HCT116 (cell line): ENCODE measurements around the gene DTNB. TPM values are rescaled to one million over a fixed set of nuclear protein-coding genes. Genes with fewer than 3 reads are reported as not detected.

Experiments used
- ATAC-seq: fragments of 200-7000 bp; cut with Tn5 transposase; 2 replicates; pipeline ENCODE4 v1.9.1; 2020; ENCODE audit warnings: mild to moderate bottlenecking, moderate library complexity
- BruUV-seq: library from RNA; stranded (reverse); fragments of 400-500 nt; replicated peaks from 2 replicates; lab custom pipeline; 2021; lab: Mats Ljungman, UMichigan
- CTCF ChIA-PET: fragments of 300-600 bp; sonication (Branson Sonifier 250); formaldehyde crosslinking; loops from one replicate; lab custom pipeline; 2021; ENCODE audit warnings: antibody characterized with exemption; lab: Charles Lee
- POLR2A ChIA-PET: fragments of 300-600, 350-600 bp; sonication (Branson Sonifier 250); formaldehyde crosslinking; loops from one replicate; lab custom pipeline; 2021; ENCODE audit warnings: antibody characterized with exemption; lab: Charles Lee
- RAD21 ChIA-PET, 2 experiments: fragments of 300-600 bp; sonication (Branson Sonifier 250); formaldehyde crosslinking; loops; one replicate each; lab custom pipeline; 2023; ENCODE audit warnings: low total read pairs in 2 of 2; ENCODE audit not compliant: uncharacterized antibody in 2 of 2, unreplicated experiment in 2 of 2, low non-redundant PET in 1 of 2; lab: Charles Lee
- DNase-seq: peaks from one replicate; pipeline ENCODE4 v3.0.0-alpha.2; 2010; ENCODE audit warnings: low read depth, low spot score
- H2AFZ ChIP-seq: fragments of 200-600 bp; shearing (Covaris generic), sonication (generic); 2 replicates; pipeline ENCODE4 v1.6.1; 2017; ENCODE audit warnings: low read depth, mixed run types, mixed read lengths, antibody characterized with exemption, low read length; ENCODE audit not compliant: poor library complexity, severe bottlenecking
- H3K27ac ChIP-seq: 2 replicates; pipeline ENCODE4 v1.5.1; 2012; ENCODE audit warnings: low read depth, low read length
- H3K27me3 ChIP-seq: fragments of 200-600 bp; sonication (generic); 2 replicates; pipeline ENCODE4 v1.6.1; 2016; ENCODE audit warnings: mixed run types, low read length, mixed read lengths; ENCODE audit not compliant: insufficient read depth
- H3K36me3 ChIP-seq, 2 experiments: fragments of 200-500 bp in 1 of 2; fragments of 200-600 bp in 1 of 2; sonication (Bioruptor generic) in 1 of 2; sonication (generic) in 1 of 2; 2 replicates each; pipeline versions ENCODE4 v1.5.1 to v1.6.1; 2014 to 2016; ENCODE audit warnings: low read length in 2 of 2, inconsistent platforms in 1 of 2, mixed read lengths in 1 of 2, mixed run types in 1 of 2; ENCODE audit not compliant: insufficient read depth in 2 of 2, control insufficient read depth in 1 of 2
- H3K4me1 ChIP-seq, 2 experiments: fragments of 200-600 bp in 1 of 2; sonication (generic) in 1 of 2; 2 replicates each; pipeline versions ENCODE4 v1.5.1 to v1.6.1; 2012 to 2017; ENCODE audit warnings: low read length in 2 of 2, inconsistent platforms in 1 of 2, mild to moderate bottlenecking in 1 of 2, mixed read lengths in 1 of 2, mixed run types in 1 of 2, moderate library complexity in 1 of 2; ENCODE audit not compliant: insufficient read depth in 2 of 2, control insufficient read depth in 1 of 2
- H3K4me2 ChIP-seq: fragments of 200-600 bp; sonication (generic); 2 replicates; pipeline ENCODE4 v1.6.1; 2017; ENCODE audit warnings: mixed run types, low read length, mixed read lengths
- H3K4me3 ChIP-seq, 2 experiments: fragments of 200-600 bp in 1 of 2; sonication (generic) in 1 of 2; replicated peaks in 1 of 2; 2 replicates each; pipeline ENCODE4 v1.5.1; 2011 to 2016; ENCODE audit warnings: low read length in 2 of 2, control low read depth in 1 of 2, low read depth in 1 of 2, mild to moderate bottlenecking in 1 of 2, mixed read lengths in 1 of 2, mixed run types in 1 of 2
- H3K79me2 ChIP-seq: fragments of 200-600 bp; sonication (generic); 2 replicates; pipeline ENCODE4 v1.6.1; 2017; ENCODE audit warnings: mild to moderate bottlenecking, mixed run types, low read length, moderate library complexity, mixed read lengths; ENCODE audit not compliant: insufficient read depth
- H3K9ac ChIP-seq: fragments of 200-600 bp; sonication (generic); 2 replicates; pipeline ENCODE4 v1.6.1; 2016; ENCODE audit warnings: low read length, mixed read lengths
- H3K9me2 ChIP-seq: fragments of 200-600 bp; sonication (generic), shearing (Covaris generic); 2 replicates; pipeline ENCODE4 v1.6.1; 2017; ENCODE audit warnings: mixed run types, mild to moderate bottlenecking, moderate library complexity; ENCODE audit not compliant: insufficient read depth
- H3K9me3 ChIP-seq, 2 experiments: fragments of 200-500 bp in 1 of 2; fragments of 200-600 bp in 1 of 2; sonication (Bioruptor generic) in 1 of 2; sonication (generic) in 1 of 2; 2 replicates each; pipeline ENCODE4 v1.6.1; 2014 to 2017; ENCODE audit warnings: low read length in 2 of 2, mixed read lengths in 2 of 2, inconsistent platforms in 1 of 2, low read depth in 1 of 2, mild to moderate bottlenecking in 1 of 2, mixed run types in 1 of 2, moderate library complexity in 1 of 2; ENCODE audit not compliant: control insufficient read depth in 1 of 2, insufficient read depth in 1 of 2
- H4K20me1 ChIP-seq: fragments of 200-600 bp; sonication (generic), shearing (Covaris generic); 2 replicates; pipeline ENCODE4 v1.6.1; 2017; ENCODE audit warnings: mixed run types, mild to moderate bottlenecking, moderate library complexity; ENCODE audit not compliant: insufficient read depth
- ATF3 ChIP-seq: IDR thresholded peaks from 2 replicates; pipeline ENCODE4 v1.6.1; 2012
- CEBPB ChIP-seq: IDR thresholded peaks from 2 replicates; pipeline ENCODE4 v1.6.1; 2012; ENCODE audit warnings: low read depth
- EGR1 ChIP-seq: IDR thresholded peaks from 2 replicates; pipeline ENCODE4 v1.6.1; 2012; ENCODE audit warnings: low read depth
- ELF1 ChIP-seq: IDR thresholded peaks from 2 replicates; pipeline ENCODE4 v1.6.1; 2012; ENCODE audit warnings: low read depth, borderline replicate concordance
- EZH2 ChIP-seq: fragments of 200-600 bp; sonication (generic); IDR thresholded peaks from 2 replicates; pipeline ENCODE4 v1.6.1; 2017; ENCODE audit warnings: antibody characterized with exemption, mixed run types
- JUND ChIP-seq: IDR thresholded peaks from 2 replicates; pipeline ENCODE4 v1.6.1; 2012
- POLR2AphosphoS5 ChIP-seq: IDR thresholded peaks from 2 replicates; pipeline ENCODE4 v1.6.1; 2011; ENCODE audit warnings: mild to moderate bottlenecking, low read depth, low read length, moderate library complexity
- RAD21 ChIP-seq: IDR thresholded peaks from 2 replicates; pipeline ENCODE4 v1.6.1; 2012; ENCODE audit warnings: low read depth, mild to moderate bottlenecking
- SP1 ChIP-seq: IDR thresholded peaks from 2 replicates; pipeline ENCODE4 v1.6.1; 2012; ENCODE audit warnings: low read depth
- YY1 ChIP-seq: IDR thresholded peaks from 2 replicates; pipeline ENCODE4 v1.6.1; 2011; ENCODE audit warnings: low read length, low read depth, moderate library complexity, mild to moderate bottlenecking; ENCODE audit not compliant: insufficient replicate concordance; ENCODE audit errors: extremely low read depth
- ZFX ChIP-seq: fragments of 450-650 bp; IDR thresholded peaks from 2 replicates; pipeline ENCODE4 v1.6.1; 2017
- ZNF274 ChIP-seq: fragments of 200-500 bp; sonication (Bioruptor generic); IDR thresholded peaks from 2 replicates; pipeline ENCODE4 v1.6.1; 2014; ENCODE audit warnings: mild to moderate bottlenecking, low read depth, low read length, inconsistent platforms
- intact Hi-C: fragments of 100-400 bp; cut with micrococcal nuclease; formaldehyde crosslinking; loops from 2 replicates; pipeline ENCODE4 v1.10.0; 2022
- total RNA-seq: library from RNA; stranded (reverse); gene quantifications from one replicate; pipeline ENCODE4 v1.2.1, GENCODE V29; 2021; ENCODE audit not compliant: unreplicated experiment
- TF ChIP-seq, protein P1 (sequence below): IDR thresholded peaks from 2 replicates; pipeline ENCODE4 v1.6.1; 2012
- TF ChIP-seq, protein P2 (sequence below), 3 experiments: fragments of 200-600 bp in 1 of 3; sonication (generic) in 1 of 3; IDR thresholded peaks in 2 of 3; conservative IDR thresholded peaks in 1 of 3; 2 replicates each; pipeline ENCODE4 v1.5.1; 2012 to 2017; ENCODE audit warnings: low read depth in 2 of 3, low read length in 2 of 3, antibody characterized with exemption in 1 of 3, borderline replicate concordance in 1 of 3, control low read depth in 1 of 3, mild to moderate bottlenecking in 1 of 3, mixed read lengths in 1 of 3, mixed run types in 1 of 3, moderate library complexity in 1 of 3; ENCODE audit not compliant: insufficient read depth in 1 of 3
- TF ChIP-seq, protein P3 (sequence below): IDR thresholded peaks from 2 replicates; pipeline ENCODE4 v1.6.1; 2011; ENCODE audit warnings: mild to moderate bottlenecking, low read length, moderate library complexity; ENCODE audit not compliant: insufficient replicate concordance; ENCODE audit errors: extremely low read depth

DTNB gene
- total RNA-seq, 1 experiment from 2014 or later, result 30.2 TPM

DNA sequence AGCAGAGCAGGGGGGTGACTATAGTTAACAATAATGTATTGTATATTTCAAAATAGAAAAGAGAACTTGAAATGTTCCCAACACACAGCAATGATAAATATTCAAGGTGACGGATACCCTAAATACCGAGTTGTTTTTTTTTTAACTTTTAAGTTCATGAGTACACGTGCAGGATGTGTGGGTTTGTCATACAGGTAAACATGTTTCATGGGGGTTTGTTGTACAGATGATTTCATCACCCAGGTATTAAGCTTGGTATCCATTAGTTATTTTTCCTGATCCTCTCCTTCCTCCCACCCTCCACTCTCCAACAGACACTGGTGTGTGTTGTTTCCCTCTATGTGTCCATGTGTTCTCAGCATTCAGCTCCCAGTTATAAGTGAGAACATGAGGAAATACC lies 167.2 kb downstream of the DTNB start:
- H3K4me1 ChIP-seq, result no peaks in the 10 kb centered on the region
- no peaks in the 10 kb centered on the region for H3K9me2 ChIP-seq
- DNase-seq, result no peak
- no peaks in the 10 kb centered on the region for H3K27me3 ChIP-seq
- H4K20me1 ChIP-seq, result no peaks in the 10 kb centered on the region
- no peaks in the 10 kb centered on the region for H3K9me3 ChIP-seq
- H3K79me2 ChIP-seq, result no peaks in the 10 kb centered on the region
- H3K9ac ChIP-seq, result no peak overlapping the region
- ATAC-seq, result no peak
- no peaks in the 10 kb centered on the region for H3K36me3 ChIP-seq
- H3K27ac ChIP-seq, result no peak overlapping the region
- CTCF ChIA-PET, result no interaction called here
- POLR2A ChIA-PET, result no interaction called here
- H3K4me2 ChIP-seq, result no peak overlapping the region
- intact Hi-C loops, result no loop called here
- no peak overlapping the region for H3K4me3 ChIP-seq
- H2AFZ ChIP-seq, result no peak overlapping the region
- BruUV-seq, result no TSS peak
- RAD21 ChIA-PET, result no interaction called here
- TF ChIP-seq JUND (no peak), CEBPB (no peak)

- BruUV-seq, result no TSS peak
- H3K4me3 ChIP-seq, result no peak overlapping the region
- H3K4me2 ChIP-seq, result no peak overlapping the region
- H3K9me2 ChIP-seq, result no peaks in the 10 kb centered on the region
- ChIA-PET POLR2A (no interaction called here), CTCF (no interaction called here), RAD21 (no interaction called here)
- no peak overlapping the region for H3K9ac ChIP-seq
- H3K27ac ChIP-seq, result no peak overlapping the region
- no peaks in the 10 kb centered on the region for H3K27me3 ChIP-seq
- no peaks in the 10 kb centered on the region for H3K9me3 ChIP-seq
- no peaks in the 10 kb centered on the region for H4K20me1 ChIP-seq
- no peak overlapping the region for H2AFZ ChIP-seq
- H3K4me1 ChIP-seq, result no peaks in the 10 kb centered on the region
- H3K79me2 ChIP-seq, result no peaks in the 10 kb centered on the region
- H3K36me3 ChIP-seq, result no peaks in the 10 kb centered on the region
- intact Hi-C loops, result no loop called here
- no peak for DNase-seq
- ATAC-seq, result no peak
- TF ChIP-seq RAD21, result no peak
- TF ChIP-seq ZFX, result no peak
- TF ChIP-seq ELF1, result no peak
- TF ChIP-seq ATF3, result no peak
- no peak for TF ChIP-seq SP1
- no peak for TF ChIP-seq YY1
- TF ChIP-seq, protein P1, sequence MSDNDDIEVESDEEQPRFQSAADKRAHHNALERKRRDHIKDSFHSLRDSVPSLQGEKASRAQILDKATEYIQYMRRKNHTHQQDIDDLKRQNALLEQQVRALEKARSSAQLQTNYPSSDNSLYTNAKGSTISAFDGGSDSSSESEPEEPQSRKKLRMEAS, result no peak
- no peak for TF ChIP-seq EGR1
- TF ChIP-seq, protein P2, sequence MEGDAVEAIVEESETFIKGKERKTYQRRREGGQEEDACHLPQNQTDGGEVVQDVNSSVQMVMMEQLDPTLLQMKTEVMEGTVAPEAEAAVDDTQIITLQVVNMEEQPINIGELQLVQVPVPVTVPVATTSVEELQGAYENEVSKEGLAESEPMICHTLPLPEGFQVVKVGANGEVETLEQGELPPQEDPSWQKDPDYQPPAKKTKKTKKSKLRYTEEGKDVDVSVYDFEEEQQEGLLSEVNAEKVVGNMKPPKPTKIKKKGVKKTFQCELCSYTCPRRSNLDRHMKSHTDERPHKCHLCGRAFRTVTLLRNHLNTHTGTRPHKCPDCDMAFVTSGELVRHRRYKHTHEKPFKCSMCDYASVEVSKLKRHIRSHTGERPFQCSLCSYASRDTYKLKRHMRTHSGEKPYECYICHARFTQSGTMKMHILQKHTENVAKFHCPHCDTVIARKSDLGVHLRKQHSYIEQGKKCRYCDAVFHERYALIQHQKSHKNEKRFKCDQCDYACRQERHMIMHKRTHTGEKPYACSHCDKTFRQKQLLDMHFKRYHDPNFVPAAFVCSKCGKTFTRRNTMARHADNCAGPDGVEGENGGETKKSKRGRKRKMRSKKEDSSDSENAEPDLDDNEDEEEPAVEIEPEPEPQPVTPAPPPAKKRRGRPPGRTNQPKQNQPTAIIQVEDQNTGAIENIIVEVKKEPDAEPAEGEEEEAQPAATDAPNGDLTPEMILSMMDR (IDR thresholded peaks at IDR 0.05 in 2 of 3, conservative IDR thresholded peaks at IDR 0.05 in 1 of 3; ENCODE audit: borderline replicate concordance in 1 of 3, insufficient read depth in 1 of 3, low read depth in 2 of 3, low read length in 2 of 3), result no peak
- no peak for TF ChIP-seq EZH2
- TF ChIP-seq, protein P3, sequence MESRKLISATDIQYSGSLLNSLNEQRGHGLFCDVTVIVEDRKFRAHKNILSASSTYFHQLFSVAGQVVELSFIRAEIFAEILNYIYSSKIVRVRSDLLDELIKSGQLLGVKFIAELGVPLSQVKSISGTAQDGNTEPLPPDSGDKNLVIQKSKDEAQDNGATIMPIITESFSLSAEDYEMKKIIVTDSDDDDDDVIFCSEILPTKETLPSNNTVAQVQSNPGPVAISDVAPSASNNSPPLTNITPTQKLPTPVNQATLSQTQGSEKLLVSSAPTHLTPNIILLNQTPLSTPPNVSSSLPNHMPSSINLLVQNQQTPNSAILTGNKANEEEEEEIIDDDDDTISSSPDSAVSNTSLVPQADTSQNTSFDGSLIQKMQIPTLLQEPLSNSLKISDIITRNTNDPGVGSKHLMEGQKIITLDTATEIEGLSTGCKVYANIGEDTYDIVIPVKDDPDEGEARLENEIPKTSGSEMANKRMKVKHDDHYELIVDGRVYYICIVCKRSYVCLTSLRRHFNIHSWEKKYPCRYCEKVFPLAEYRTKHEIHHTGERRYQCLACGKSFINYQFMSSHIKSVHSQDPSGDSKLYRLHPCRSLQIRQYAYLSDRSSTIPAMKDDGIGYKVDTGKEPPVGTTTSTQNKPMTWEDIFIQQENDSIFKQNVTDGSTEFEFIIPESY, result no peak
- no peak for TF ChIP-seq ZNF274
- no peak for TF ChIP-seq POLR2AphosphoS5
- no peak for TF ChIP-seq JUND
Observed at GRCh38 chr2:25505622-25506021, 167.8 kb downstream of the DTNB start.
